Stimulated activated CD4-positive, alpha-beta T cell treated with anti-CD3 and anti-CD28 coated beads, Interleukin-15, amount 100 ng/mL, for 48 hours (primary cell): ENCODE measurements around the gene SH2B3.
"Not testable (repeated sequence)": the region's sequence is repeated elsewhere in the genome, so short reads cannot be mapped to it uniquely, and the experiment has no call there.

Experiments
- DNase-seq, 2 donors: peaks; one replicate each; pipeline ENCODE4 v3.0.0-alpha.2; 2020; ENCODE audit warnings: low read depth in 2 of 2

The SH2B3 gene

DNA sequence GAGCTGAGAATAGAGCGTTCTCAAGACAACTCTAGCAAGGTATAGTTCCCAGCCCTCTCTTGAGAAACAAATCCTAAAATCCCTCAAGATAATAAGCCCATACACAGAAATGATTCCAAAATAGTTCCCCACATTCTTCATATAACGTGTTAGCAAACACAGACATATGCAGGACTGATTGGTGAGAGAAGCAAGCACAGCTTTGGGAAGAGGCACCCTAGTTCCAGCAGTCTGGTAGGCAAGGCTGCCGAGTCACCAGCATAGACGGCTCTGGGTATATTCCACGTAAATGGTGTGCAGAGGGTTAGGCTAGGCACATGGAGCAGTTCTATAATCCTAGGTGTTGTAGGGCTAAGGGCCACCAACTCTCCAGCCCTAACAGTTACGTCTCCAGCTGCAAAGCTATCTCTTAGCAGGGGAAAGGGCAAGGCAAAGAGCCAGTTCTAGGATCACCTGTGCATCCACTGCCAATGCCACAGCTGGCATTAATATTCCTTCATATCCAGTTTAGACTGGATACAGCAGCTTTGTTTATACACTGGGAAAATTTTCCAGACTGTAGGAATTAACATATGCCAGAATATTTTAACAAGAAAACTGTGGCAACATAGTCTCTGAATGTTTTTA is 52.9 kb downstream of the SH2B3 start:
- DNase-seq = no peak

DNA sequence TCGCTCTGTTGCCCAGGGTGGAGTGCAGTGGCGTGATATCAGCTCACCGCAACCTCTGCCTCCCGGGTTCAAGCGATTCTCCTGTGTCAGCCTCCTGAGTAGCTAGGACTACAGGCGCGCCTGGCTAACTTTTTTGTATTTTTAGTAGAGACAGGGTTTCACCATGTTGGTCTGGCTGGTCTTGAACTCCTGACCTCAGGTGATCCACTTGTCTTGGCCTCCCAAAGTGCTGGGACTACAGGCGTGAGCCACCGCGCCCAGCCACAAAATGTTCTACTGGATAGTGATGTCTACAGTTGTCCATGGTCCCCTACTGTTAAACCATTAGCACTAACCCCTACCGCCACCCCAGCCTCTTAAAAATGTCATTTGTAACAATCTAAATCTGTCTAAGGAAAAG is 54.4 kb downstream of the SH2B3 start:
- not testable (repeated sequence) for DNase-seq

DNA sequence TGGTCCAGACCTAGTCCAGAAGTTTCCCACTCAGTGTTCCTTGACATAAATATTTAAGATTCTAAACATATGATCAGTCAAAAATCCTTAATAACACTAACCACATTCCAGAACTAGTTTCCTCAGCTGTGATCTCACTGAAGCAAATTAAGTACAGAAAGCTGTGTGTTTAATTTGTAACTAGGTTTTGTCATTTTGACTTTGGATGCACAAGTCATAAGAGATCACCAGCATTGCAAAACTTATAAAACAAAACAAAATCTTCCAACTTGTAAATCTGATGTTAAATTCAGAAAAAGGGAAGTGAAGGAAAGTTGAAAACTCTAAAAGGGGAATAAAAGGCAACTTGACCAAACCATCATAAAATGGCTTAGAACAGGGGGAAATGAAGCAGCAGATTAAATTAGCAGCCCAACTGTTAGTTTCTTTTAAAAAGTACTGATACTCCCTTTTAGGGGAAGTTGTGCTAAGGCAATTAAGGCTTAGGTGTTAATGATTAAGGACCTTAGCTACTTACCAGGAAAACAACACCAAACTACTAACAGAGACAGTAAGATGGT is 56.6 kb downstream of the SH2B3 start:
- DNase-seq = no peak

DNA sequence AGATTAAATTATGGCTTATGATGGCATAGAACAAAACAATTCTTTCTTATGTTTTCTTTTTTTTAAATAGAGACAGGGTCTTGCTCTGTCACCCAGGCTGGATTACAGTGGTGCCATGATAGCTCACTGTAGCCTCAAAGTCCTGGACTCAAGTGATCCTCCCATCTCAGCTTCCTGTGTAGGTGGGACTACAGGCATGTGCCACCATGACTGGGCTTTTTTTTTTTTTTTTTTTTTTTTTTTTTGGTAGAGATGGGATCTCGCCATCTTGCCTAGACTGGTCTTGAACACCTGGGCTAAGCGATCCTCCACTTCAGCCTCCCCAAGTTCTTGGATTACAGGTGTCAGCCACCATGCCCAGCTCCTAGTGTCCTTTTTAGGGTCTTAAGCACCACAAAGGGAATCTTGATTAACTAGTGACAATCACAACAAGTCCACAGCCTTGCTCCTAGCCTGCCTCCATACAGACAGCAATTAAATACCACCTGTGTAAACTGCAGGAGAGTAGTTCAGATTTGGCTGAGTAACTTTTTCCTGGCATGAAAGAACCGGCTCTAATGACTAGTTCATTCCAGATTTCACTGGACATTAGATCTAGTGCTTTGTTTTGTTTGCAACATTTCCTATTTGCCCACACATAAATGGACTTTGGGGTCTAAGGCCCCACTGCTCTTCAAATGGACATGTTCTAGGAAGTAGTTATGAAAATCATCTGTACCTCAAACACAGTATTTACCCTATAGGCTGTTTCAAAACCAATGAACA is 61.6 kb downstream of the SH2B3 start:
- no peak for DNase-seq

DNA sequence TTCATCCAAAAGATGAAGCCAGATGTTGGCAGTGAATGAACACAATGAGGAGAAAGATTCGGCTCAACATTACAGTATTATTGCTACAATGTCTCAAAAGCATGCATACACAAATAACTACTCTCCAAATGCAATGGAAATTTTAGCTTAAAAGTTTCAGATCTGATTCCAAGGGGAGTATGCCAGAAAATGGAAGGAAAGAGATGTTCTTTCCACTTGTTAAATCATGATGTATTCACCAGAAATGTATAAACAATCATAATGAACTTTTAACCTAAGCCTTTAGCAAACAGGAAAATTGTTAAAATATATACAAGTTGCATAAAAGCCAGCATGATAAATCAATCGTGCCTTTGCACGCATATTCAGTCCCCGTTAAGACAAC is 62.1 kb downstream of the SH2B3 start:
- DNase-seq = no peak

DNA sequence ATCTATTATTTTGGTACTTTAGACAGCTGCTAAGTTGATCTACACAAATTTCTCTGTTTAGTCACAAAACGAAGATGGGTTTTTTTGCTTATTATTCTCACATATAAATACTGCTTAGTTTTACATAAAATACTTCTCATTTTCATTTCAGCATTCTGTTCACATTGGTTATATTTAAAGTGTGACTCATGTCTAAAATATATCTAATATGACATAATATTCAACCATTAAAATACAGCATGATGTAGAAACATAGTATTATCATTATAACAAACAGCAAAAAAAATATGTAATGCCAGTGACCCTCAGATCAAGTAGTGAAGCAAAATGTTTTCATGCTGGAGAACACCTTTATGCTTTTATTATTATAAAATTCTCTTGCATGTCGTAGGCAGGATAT is 63.7 kb downstream of the SH2B3 start:
- no peak for DNase-seq

DNA sequence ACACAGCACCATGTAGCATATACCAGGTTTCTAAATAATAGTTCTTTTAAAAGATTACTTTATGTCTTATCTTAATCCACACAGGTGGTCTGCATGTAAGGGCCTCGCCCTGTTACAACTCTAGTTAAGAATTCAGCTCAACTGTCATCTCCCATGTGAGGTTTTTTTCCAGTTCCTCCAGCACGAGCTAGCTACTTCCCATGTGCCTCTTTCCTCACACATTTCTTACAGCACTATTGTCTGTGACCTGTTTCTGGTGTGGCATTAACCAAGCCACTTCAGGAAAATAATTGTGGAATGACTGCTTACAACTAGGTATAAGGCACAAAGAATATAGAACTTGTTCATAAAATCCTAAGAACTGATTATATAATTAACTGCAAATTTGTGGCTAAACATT is 65.5 kb downstream of the SH2B3 start:
- DNase-seq = no peak

DNA sequence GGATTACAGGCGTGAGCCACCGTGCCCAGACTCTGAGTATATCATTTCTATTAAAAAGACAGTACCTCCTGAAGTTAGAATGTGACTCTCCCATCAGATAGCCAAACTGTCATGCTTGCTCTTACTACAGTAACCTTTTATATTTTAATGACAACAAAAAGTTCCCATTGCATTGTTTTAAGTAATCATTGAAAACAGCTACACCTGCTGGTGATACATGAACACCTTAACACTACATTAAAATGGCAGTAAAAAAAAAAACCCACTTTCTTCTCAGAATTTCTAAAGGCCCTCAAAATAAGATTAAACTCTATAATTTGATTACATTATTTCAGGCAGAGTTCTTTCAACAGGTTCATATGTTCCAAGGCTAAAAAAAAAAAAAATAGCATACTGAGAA is 76.7 kb downstream of the SH2B3 start:
- DNase-seq = no peak

DNA sequence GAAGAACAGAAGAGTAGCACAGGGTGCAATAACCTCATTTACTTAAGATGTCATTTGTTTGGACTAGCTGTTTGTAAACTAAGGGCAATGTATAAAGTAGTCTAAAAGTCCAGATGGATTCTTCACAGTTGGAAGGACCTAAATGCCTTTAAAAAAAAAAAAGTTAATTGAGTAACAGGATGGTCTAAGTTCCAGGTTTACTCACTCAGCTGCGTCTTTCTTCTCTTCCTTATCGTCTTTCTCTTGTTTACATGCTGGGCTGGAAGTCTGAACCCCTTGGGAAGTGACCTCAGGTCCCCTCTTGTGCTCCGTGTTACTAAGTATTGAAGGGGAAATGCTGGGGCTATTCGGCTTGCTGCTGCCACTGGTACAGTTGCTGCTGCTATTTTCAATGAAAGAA is 82.5 kb downstream of the SH2B3 start:
- DNase-seq = no peak

DNA sequence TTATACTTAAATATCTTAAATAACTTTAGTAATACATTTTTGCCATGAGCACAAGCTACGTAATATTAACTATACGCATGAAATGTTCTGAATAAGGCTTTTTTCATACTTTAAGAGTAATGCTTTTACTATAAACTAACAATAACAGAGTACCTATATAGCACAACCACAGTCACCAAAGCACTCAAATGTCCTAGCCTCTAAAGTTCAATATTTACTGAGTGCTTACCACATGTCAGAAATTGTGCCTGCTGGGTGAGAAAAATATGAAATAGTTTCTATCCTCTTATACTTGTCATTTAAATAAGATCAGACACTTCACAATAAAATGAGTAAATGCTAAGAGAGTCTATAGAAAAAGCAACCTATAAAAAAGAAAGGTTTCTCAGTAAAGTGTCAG is 83.1 kb downstream of the SH2B3 start:
- DNase-seq = no peak

DNA sequence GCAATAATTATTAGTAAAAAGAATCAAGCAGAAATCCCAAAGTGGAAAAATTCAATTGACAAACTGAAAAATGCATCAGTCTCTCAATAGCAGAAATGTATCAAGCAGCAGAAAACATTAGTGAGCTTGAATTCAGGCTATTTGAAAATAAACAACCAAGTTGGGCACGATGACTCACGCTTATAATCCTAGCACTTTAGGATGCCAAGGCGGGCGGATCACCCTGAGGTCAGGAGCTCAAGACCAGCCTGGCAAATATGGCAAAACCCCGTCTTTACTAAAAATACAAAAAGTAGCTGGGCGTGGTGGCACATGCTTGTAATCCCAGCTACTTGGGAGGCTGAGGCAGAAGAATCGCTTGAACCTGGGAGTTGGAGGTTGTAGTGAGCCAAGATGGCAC is 87.3 kb downstream of the SH2B3 start:
- DNase-seq = not testable (repeated sequence)

DNA sequence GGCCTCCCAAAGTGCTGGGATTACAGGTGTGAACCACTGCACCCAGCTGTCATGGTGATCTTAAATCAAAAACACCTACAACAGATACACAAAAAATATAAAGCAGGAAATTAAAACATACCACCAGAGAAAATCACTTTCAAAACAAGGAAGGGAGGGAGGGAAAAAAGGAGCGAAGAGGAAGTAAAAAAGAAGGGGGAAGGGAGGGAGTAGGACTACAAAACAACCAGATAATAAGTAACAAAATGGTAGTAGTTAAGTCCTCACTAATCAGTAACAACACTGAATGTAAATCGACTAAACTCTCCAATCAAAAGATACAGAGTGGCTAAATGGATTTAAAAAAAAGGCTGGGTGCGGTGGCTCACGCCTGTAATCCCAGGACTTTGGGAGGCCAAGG is 89.0 kb downstream of the SH2B3 start:
- no peak for DNase-seq
